ENCODE results near the gene SHANK3.
"Not testable (repeated sequence)": the region's sequence is repeated elsewhere in the genome, so short reads cannot be mapped to it uniquely, and the experiment has no call there.

Gene SHANK3

GRCh38 chr22:50643021-50643820 is 29.4 kb upstream of the SHANK3 start:
- DNase-seq; in situ Hi-C loops (cut with HindIII; ENCODE audit: low pct_ligation_motif_present, low pct_unique_long_range_greater_than_20kb, low sequenced_read_pairs): not testable (repeated sequence)

GRCh38 chr22:50643821-50644101 is 28.9 kb upstream of the SHANK3 start:
- DNase-seq; in situ Hi-C loops (cut with HindIII; ENCODE audit: low pct_ligation_motif_present, low pct_unique_long_range_greater_than_20kb, low sequenced_read_pairs): not testable (repeated sequence)

- in situ Hi-C loops (cut with HindIII; ENCODE audit: low pct_ligation_motif_present, low pct_unique_long_range_greater_than_20kb, low sequenced_read_pairs) = no loop called here
- no peak for DNase-seq
Observed at GRCh38 chr22:50653256-50653655, 19.4 kb upstream of the SHANK3 start.

GRCh38 chr22:50654664-50655063 is 18.0 kb upstream of the SHANK3 start:
- DNase-seq; in situ Hi-C loops (cut with HindIII; ENCODE audit: low pct_ligation_motif_present, low pct_unique_long_range_greater_than_20kb, low sequenced_read_pairs): not testable (repeated sequence)

- DNase-seq = peak; percentile 34
Observed at GRCh38 chr22:50656122-50657070, 16.2 kb upstream of the SHANK3 start.

GRCh38 chr22:50657925-50658324 is 14.7 kb upstream of the SHANK3 start:
- in situ Hi-C loops (cut with HindIII; ENCODE audit: low pct_ligation_motif_present, low pct_unique_long_range_greater_than_20kb, low sequenced_read_pairs) = no loop called here
- no peak for DNase-seq

More at GRCh38 chr22:50656122-50657070, 16.2 kb upstream of the SHANK3 start:
- in situ Hi-C loops (cut with HindIII; ENCODE audit: low pct_ligation_motif_present, low pct_unique_long_range_greater_than_20kb, low sequenced_read_pairs) = no loop called here

- in situ Hi-C loops (cut with HindIII; ENCODE audit: low pct_ligation_motif_present, low pct_unique_long_range_greater_than_20kb, low sequenced_read_pairs); DNase-seq: not testable (repeated sequence)
Observed at GRCh38 chr22:50659711-50660110, 12.9 kb upstream of the SHANK3 start.

GRCh38 chr22:50660306-50660705 is 12.3 kb upstream of the SHANK3 start:
- in situ Hi-C loops (cut with HindIII; ENCODE audit: low pct_ligation_motif_present, low pct_unique_long_range_greater_than_20kb, low sequenced_read_pairs) = no loop called here

GRCh38 chr22:50665212-50665611 is 7.4 kb upstream of the SHANK3 start:
- in situ Hi-C loops (cut with HindIII; ENCODE audit: low pct_ligation_motif_present, low pct_unique_long_range_greater_than_20kb, low sequenced_read_pairs) = no loop called here
- DNase-seq = no peak

More at GRCh38 chr22:50660306-50660705, 12.3 kb upstream of the SHANK3 start:
- DNase-seq = no peak

- DNase-seq = no peak
- in situ Hi-C loops (cut with HindIII; ENCODE audit: low pct_ligation_motif_present, low pct_unique_long_range_greater_than_20kb, low sequenced_read_pairs) = no loop called here
Observed at GRCh38 chr22:50665738-50666137, 6.9 kb upstream of the SHANK3 start.

GRCh38 chr22:50670513-50670912 is 2.1 kb upstream of the SHANK3 start:
- no peak for DNase-seq
- in situ Hi-C loops (cut with HindIII; ENCODE audit: low pct_ligation_motif_present, low pct_unique_long_range_greater_than_20kb, low sequenced_read_pairs) = no loop called here

GRCh38 chr22:50670914-50671538 is 1.6 kb upstream of the SHANK3 start:
- DNase-seq = no peak
- in situ Hi-C loops (cut with HindIII; ENCODE audit: low pct_ligation_motif_present, low pct_unique_long_range_greater_than_20kb, low sequenced_read_pairs) = no loop called here

GRCh38 chr22:50671641-50672040 is 982 bp upstream of the SHANK3 start:
- no peak for DNase-seq
- in situ Hi-C loops (cut with HindIII; ENCODE audit: low pct_ligation_motif_present, low pct_unique_long_range_greater_than_20kb, low sequenced_read_pairs) = no loop called here

- in situ Hi-C loops (cut with HindIII; ENCODE audit: low pct_ligation_motif_present, low pct_unique_long_range_greater_than_20kb, low sequenced_read_pairs) = no loop called here
- no peak for DNase-seq
Observed at GRCh38 chr22:50672041-50672440, 582 bp upstream of the SHANK3 start.

GRCh38 chr22:50673231-50674129 is 857 bp downstream of the SHANK3 start:
- in situ Hi-C loops (cut with HindIII; ENCODE audit: low pct_ligation_motif_present, low pct_unique_long_range_greater_than_20kb, low sequenced_read_pairs) = no loop called here
- DNase-seq = no peak

GRCh38 chr22:50674130-50674500 is 1.5 kb downstream of the SHANK3 start:
- DNase-seq = no peak
- in situ Hi-C loops (cut with HindIII; ENCODE audit: low pct_ligation_motif_present, low pct_unique_long_range_greater_than_20kb, low sequenced_read_pairs) = no loop called here

GRCh38 chr22:50674606-50675552 is 2.3 kb downstream of the SHANK3 start:
- in situ Hi-C loops (cut with HindIII; ENCODE audit: low pct_ligation_motif_present, low pct_unique_long_range_greater_than_20kb, low sequenced_read_pairs) = no loop called here
- DNase-seq = peak; percentile 19

Data from ACHN (cell line).